H1 (cell line): ENCODE results near the gene ZNF57. TPM values are rescaled to one million over a fixed set of nuclear protein-coding genes. Genes with fewer than 3 reads are reported as not detected.

Experiments used
- BRCA1 ChIP-seq: IDR thresholded peaks from 2 replicates; pipeline ENCODE4 v1.6.1; 2012; ENCODE audit warnings: low read depth, low read length, improper control_type of control experiment
- E2F6 ChIP-seq: IDR thresholded peaks from 2 replicates; pipeline ENCODE4 v1.6.1; 2012; ENCODE audit warnings: inconsistent platforms
- PHF8 ChIP-seq: fragments of 200-600 bp; sonication (generic); conservative IDR thresholded peaks from 2 replicates; pipeline ENCODE4 v1.7.1; 2012; ENCODE audit warnings: low read depth, mild to moderate bottlenecking, inconsistent platforms, low read length, moderate library complexity
- POLR2AphosphoS5 ChIP-seq: IDR thresholded peaks from 2 replicates; pipeline ENCODE4 v1.6.1; 2011; ENCODE audit warnings: low read depth, low read length
- SRF ChIP-seq: IDR thresholded peaks from 2 replicates; pipeline ENCODE4 v1.6.1; 2011; ENCODE audit warnings: mild to moderate bottlenecking, low read depth, low read length, moderate library complexity
- polyA plus RNA-seq, 7 experiments: library from polyadenylated mRNA; depleted of rRNA in 3 of 7; stranded (reverse) in 5 of 7; unstranded in 2 of 7; fragments of >200 nt in 5 of 7; fragments of 200-250 nt in 2 of 7; gene quantifications; 1 replicate in 5 of 7; 2 replicates in 1 of 7; 4 replicates in 1 of 7; pipeline versions ENCODE4 v1.2.1 to v1.2.3, GENCODE V29; 2011 to 2013; ENCODE audit warnings: missing spikeins in 2 of 7, mixed read lengths in 2 of 7
- total RNA-seq: library from RNA; stranded (reverse); fragmentation: NEBNext Ultra II Directional; extraction: Animal tissue kit (Norgen Biotek cat#: 25700); gene quantifications from 2 replicates; pipeline ENCODE4 v1.2.1, GENCODE V29; 2021

The ZNF57 gene
- total and polyA plus RNA-seq, 2 of the 8 experiments (the other 6 are each of a cell fraction or from before 2014, with no cell fraction given), result 4.9 to 8.9 TPM

- TF ChIP-seq E2F6, result no peak
- no peak for TF ChIP-seq PHF8
- TF ChIP-seq SRF, result no peak
- TF ChIP-seq BRCA1, result no peak
- no peak for TF ChIP-seq POLR2AphosphoS5
- TF ChIP-seq, all 59 proteins: peak for 0
Observed at GRCh38 chr19:2927032-2927430, 26.3 kb downstream of the ZNF57 start (continued).
